Transverse colon (tissue), 4 donors: ENCODE results near the gene KRTAP10-9. TPM values are rescaled to one million over a fixed set of nuclear protein-coding genes. Genes with fewer than 3 reads are reported as not detected.

Experiments
- DNase-seq: peaks from one replicate; pipeline ENCODE4 v3.0.0-alpha.2; 2019
- H3K27ac ChIP-seq, 4 donors: fragments of 200-600 bp; sonication (generic); 2 replicates each; pipeline ENCODE4 v1.5.1; 2016 to 2018; ENCODE audit warnings: inconsistent platforms in 4 of 4
- H3K27me3 ChIP-seq: fragments of 200-600 bp; sonication (generic); 2 replicates; pipeline ENCODE4 v1.5.1; 2017; ENCODE audit warnings: inconsistent platforms
- H3K36me3 ChIP-seq, 4 donors: fragments of 200-600 bp; sonication (generic); 2 replicates each; pipeline ENCODE4 v1.5.1; 2017 to 2019; ENCODE audit warnings: inconsistent platforms in 4 of 4
- H3K4me1 ChIP-seq, 4 donors: fragments of 200-600 bp; sonication (generic); 2 replicates each; pipeline ENCODE4 v1.5.1; 2017 to 2020; ENCODE audit warnings: inconsistent platforms in 4 of 4
- H3K4me3 ChIP-seq, 4 donors: fragments of 200-600 bp; sonication (generic); 1 replicate in 1 of 4; 2 replicates in 3 of 4; pipeline versions ENCODE4 v1.5.1 to v1.6.1; 2017 to 2019; ENCODE audit warnings: inconsistent platforms in 4 of 4
- H3K9me3 ChIP-seq, 2 donors: fragments of 200-600 bp; sonication (generic); 2 replicates each; pipeline ENCODE4 v1.5.1; 2017 to 2019; ENCODE audit warnings: inconsistent platforms in 2 of 2
- CTCF ChIP-seq, 5 experiments: fragments of 200-600 bp in 3 of 5; fragments of 450-650 bp in 2 of 5; sonication (generic) in 3 of 5; IDR thresholded peaks; 1 replicate in 2 of 5; 2 replicates in 3 of 5; pipeline ENCODE4 v1.5.1; 2016 to 2017; ENCODE audit warnings: antibody characterized with exemption in 5 of 5, inconsistent platforms in 3 of 5, mild to moderate bottlenecking in 2 of 5, moderate library complexity in 1 of 5
- EP300 ChIP-seq: sonication (generic); formaldehyde crosslinking; IDR thresholded peaks from one replicate; pipeline ENCODE4 v1.6.1; 2017; ENCODE audit warnings: antibody characterized with exemption, low read depth
- POLR2A ChIP-seq: fragments of 450-650 bp; IDR thresholded peaks from one replicate; pipeline ENCODE4 v1.6.1; 2016; ENCODE audit warnings: antibody characterized with exemption, mild to moderate bottlenecking, moderate library complexity
- POLR2AphosphoS5 ChIP-seq, 3 donors: sonication (generic); formaldehyde crosslinking; IDR thresholded peaks; one replicate each; pipeline ENCODE4 v1.6.1; 2016; ENCODE audit warnings: antibody characterized with exemption in 3 of 3
- WGBS, 2 donors: methylation state at CpG; one replicate each; pipeline ENCODE4 v1.1.5; 2018; ENCODE audit warnings: low coverage in 1 of 2; 5-methylcytosine and 5-hydroxymethylcytosine counted together
- in situ Hi-C, 4 donors: fragments of 200-750 bp; cut with MboI; loops; one replicate each; pipeline versions ENCODE4 v1.15.0 to v1.15.1; 2017; ENCODE audit warnings: low sequenced_read_pairs in 3 of 4, low pct_ligation_motif_present in 1 of 4, low pct_unique_long_range_greater_than_20kb in 1 of 4
- intact Hi-C: fragments of 100-400 bp; cut with DNase I; formaldehyde crosslinking; loops from one replicate; pipeline ENCODE4 v1.15.1; 2023; ENCODE audit warnings: low total_unique reads
- total RNA-seq, 4 donors: library from RNA; depleted of rRNA; stranded (reverse); fragments of >200 nt; gene quantifications; one replicate each; pipeline ENCODE4 v1.1.0, GENCODE V29; 2016

KRTAP10-9 gene
- total RNA-seq, 4 donors from 2014 or later, result not detected

DNA sequence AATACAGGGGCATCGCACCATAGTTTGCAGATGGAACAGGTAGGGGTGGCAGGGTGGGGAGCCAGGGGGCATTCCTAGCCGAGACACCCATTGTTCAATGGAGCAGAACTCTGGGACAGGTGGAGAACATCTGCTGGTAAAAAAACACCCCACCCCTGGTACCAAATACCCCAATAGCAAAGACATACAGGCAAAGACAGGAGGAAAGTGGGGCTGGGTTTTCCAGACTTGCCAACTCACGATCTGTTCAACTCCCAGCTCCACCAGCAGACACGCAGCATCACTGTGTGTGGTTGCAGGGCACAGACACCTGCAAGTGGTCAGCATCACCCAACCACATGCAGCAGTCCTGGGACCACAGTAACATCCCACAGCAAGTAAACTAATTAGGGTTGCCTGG is 15.3 kb upstream of the KRTAP10-9 start:
- in situ Hi-C loops (no loop called here), intact Hi-C loops (no loop called here)
- Histone ChIP-seq H3K4me3 (no peak overlapping the region), H3K36me3 (no peaks in the 10 kb centered on the region), H3K27ac (no peak overlapping the region), H3K4me1 (no peaks in the 10 kb centered on the region), H3K27me3 (peaks cover 13% of the 10 kb centered on the region), H3K9me3 (peaks cover 0 to 10% of the 10 kb centered on the region in 2 donors)
- WGBS, 2 donors, result 83 to 85% methylated on average over 1 to 4 of the region's 4 CpGs
- TF ChIP-seq POLR2A, result no peak
- TF ChIP-seq CTCF (IDR thresholded peaks at IDR 0.05), result no peak
- no peak for TF ChIP-seq POLR2AphosphoS5 (IDR thresholded peaks at IDR 0.05)
- TF ChIP-seq EP300, result no peak
- no peak for DNase-seq

- H3K4me1 ChIP-seq, result no peaks in the 10 kb centered on the region
- H3K27me3 ChIP-seq, result peaks cover 7% of the 10 kb centered on the region
- no peak for DNase-seq
- intact Hi-C loops, result no loop called here
- 71% methylated on average over 8 of the region's 8 CpGs; no CpG with 5 or more reads in 1 of the 2 donors for WGBS, 2 donors
- in situ Hi-C loops, result no loop called here
- no peak within 1 kb of the TSS for H3K4me3 ChIP-seq
- TF ChIP-seq EP300 (no peak), CTCF (IDR thresholded peaks at IDR 0.05) (no peak), POLR2A (no peak), POLR2AphosphoS5 (IDR thresholded peaks at IDR 0.05) (no peak)
- no peak within 1 kb of the TSS for H3K27ac ChIP-seq
- no peaks in the 10 kb centered on the region for H3K36me3 ChIP-seq
- peaks cover 0 to 10% of the 10 kb centered on the region in 2 donors for H3K9me3 ChIP-seq
These were observed 14.8 kb upstream of the KRTAP10-9 start, which contains the start of gene KRTAP10-8 for GRCh38 chr21:44612029-44612486. KRTAP10-8 (plus strand) TSS chr21:44612079; CDS start chr21:44612101, 22 bp downstream.

- Histone ChIP-seq H3K27me3 (peaks cover 6% of the 10 kb centered on the region), H3K4me3 (no peak overlapping the region), H3K27ac (no peak overlapping the region), H3K36me3 (no peaks in the 10 kb centered on the region), H3K4me1 (no peaks in the 10 kb centered on the region), H3K9me3 (peaks cover 0 to 10% of the 10 kb centered on the region in 2 donors)
- intact Hi-C loops (no loop called here), in situ Hi-C loops (no loop called here)
- WGBS, 2 donors, result 80 to 85% methylated on average over 3 to 13 of the region's 13 CpGs
- DNase-seq, result no peak
- TF ChIP-seq POLR2A (no peak), EP300 (no peak), CTCF (IDR thresholded peaks at IDR 0.05) (no peak), POLR2AphosphoS5 (IDR thresholded peaks at IDR 0.05) (no peak)
These were observed 14.1 kb upstream of the KRTAP10-9 start for GRCh38 chr21:44612669-44613229.

- no peak for DNase-seq
- no peaks in the 10 kb centered on the region for H3K36me3 ChIP-seq
- intact Hi-C loops, result no loop called here
- in situ Hi-C loops, result no loop called here
- TF ChIP-seq EP300 (no peak), POLR2A (no peak), CTCF (IDR thresholded peaks at IDR 0.05) (no peak), POLR2AphosphoS5 (IDR thresholded peaks at IDR 0.05) (no peak)
- 90 to 100% methylated on average over 4 to 26 of the region's 26 CpGs for WGBS, 2 donors
- H3K4me3 ChIP-seq, result no peak overlapping the region
- no peak overlapping the region for H3K27ac ChIP-seq
- peaks cover 0 to under 1% (median 0%) of the 10 kb centered on the region in 4 donors for H3K4me1 ChIP-seq
- no peaks in the 10 kb centered on the region for H3K27me3 ChIP-seq
- peaks cover 0 to 10% of the 10 kb centered on the region in 2 donors for H3K9me3 ChIP-seq
These were observed 13.3 kb upstream of the KRTAP10-9 start for GRCh38 chr21:44613386-44614155.
